ENCODE results near the gene EHD2. TPM values are rescaled to one million over a fixed set of nuclear protein-coding genes. Genes with fewer than 3 reads are reported as not detected.
"Not testable (repeated sequence)": the region's sequence is repeated elsewhere in the genome, so short reads cannot be mapped to it uniquely, and the experiment has no call there.

The EHD2 gene
- total and polyA plus RNA-seq, 2 of the 4 experiments (the other 2 are of a cell fraction): 35.3 to 181 TPM

- Histone ChIP-seq H4K20me1 (ENCODE audit: insufficient read depth, low read length) (peaks cover 58% of the 10 kb centered on the region), H2BK15ac (ENCODE audit: low read depth, low read length) (peak overlapping the region; percentile 62; the same call in 2 of the 3 replicates), H2BK120ac (ENCODE audit: low read depth, low read length) (peak overlapping the region; percentile 75), H3K9ac (ENCODE audit: low read depth, low read length) (peak overlapping the region; percentile 87), H3K23ac (ENCODE audit: low read depth, low read length) (peak overlapping the region; percentile 88; the same call in 1 of the 2 replicates), H3K27ac (ENCODE audit: insufficient read depth, low read length) (peak overlapping the region; percentile 82), H3K56ac (ENCODE audit: extremely low read depth, insufficient read depth, low read length) (peak overlapping the region; percentile 52), H3K4me1 (ENCODE audit: control insufficient read depth, insufficient read depth, low read length) (peaks cover 36% of the 10 kb centered on the region), H3K4ac (ENCODE audit: low read depth, low read length) (peak overlapping the region; percentile 87), H3K4me3 (ENCODE audit: insufficient read depth, low read depth, low read length) (peak overlapping the region; percentile 9; the same call in 1 of the 2 replicates), H4K91ac (ENCODE audit: insufficient read depth, low read depth, low read length) (peak overlapping the region; percentile 96), H2AFZ (replicated peaks; ENCODE audit: low read length, poor library complexity) (peak overlapping the region; percentile 84), H3K18ac (ENCODE audit: low read depth, low read length) (peak overlapping the region; percentile 90), H3K14ac (replicated peaks; ENCODE audit: low read depth, low read length) (peak overlapping the region; percentile 92), H3K4me2 (ENCODE audit: low read depth, low read length) (peak overlapping the region; percentile 87), H3K36me3 (ENCODE audit: control insufficient read depth, insufficient read depth, low read length) (peaks cover 46% of the 10 kb centered on the region), H3K79me1 (ENCODE audit: low read depth in 1 of 2, low read length in 2 of 2) (peaks cover 8 to 60% of the 10 kb centered on the region in 2 experiments), H4K8ac (ENCODE audit: low read depth in 2 of 2, low read length in 2 of 2) (peak overlapping the region; percentile 52 to 80; a peak in 3 of 4 replicates), H3K9me1 (ENCODE audit: insufficient read depth, low read length) (peaks cover 23% of the 10 kb centered on the region), H2AK9ac (replicated peaks; ENCODE audit: low read depth, low read length, poor library complexity) (peak overlapping the region; percentile 93), H4K5ac (ENCODE audit: low read depth, low read length) (peak overlapping the region; percentile 88), H2AK5ac (ENCODE audit: low read depth, low read length) (peak overlapping the region; percentile 96), H2BK5ac (ENCODE audit: low read depth, low read length, poor library complexity, severe bottlenecking) (peak overlapping the region; percentile 98)
- H2BK20ac ChIP-seq (ENCODE audit: low read depth, low read length); ATAC-seq (ENCODE audit: low read depth); BruUV-seq (replicated peaks); H3K9me3 ChIP-seq (ENCODE audit: control insufficient read depth, insufficient read depth, low read length); dilution Hi-C loops (cut with HindIII; ENCODE audit: low sequenced_read_pairs, unreplicated experiment); DNase-seq; H3K27me3 ChIP-seq (ENCODE audit: control insufficient read depth, insufficient read depth, low read length): not testable (repeated sequence)
- POLR2A ChIA-PET (ENCODE audit: unreplicated experiment): interaction anchor here (0.6 to 1.0 kb wide), 2 partner anchors 11 kb away, joined by 3 to 9 read pairs; no protein-coding TSS in a partner anchor
- CTCF ChIA-PET: interaction anchor here (1.3 kb wide), 1 partner anchor 22 kb away, joined by 3 read pairs; no protein-coding TSS in a partner anchor
- intact Hi-C loops (cut with micrococcal nuclease) (loop anchor here (1.0 kb wide), 1 partner anchor 25 kb away; no protein-coding TSS in a partner anchor), in situ Hi-C loops (cut with MboI; ENCODE audit: low sequenced_read_pairs) (loop anchor here (25.0 kb wide), 1 partner anchor 431 kb away; no protein-coding TSS in a partner anchor)
- 20% methylated on average over 2 of the region's 11 CpGs; no CpG with 5 or more reads in 1 of the 2 experiments for WGBS, 2 experiments (ENCODE audit: extremely low coverage in 2 of 2, insufficient read length in 1 of 2)
Observed at GRCh38 chr19:47718415-47719046, 5.3 kb downstream of the EHD2 start.

All from IMR-90 (cell line).